Stimulated activated CD4-positive, alpha-beta T cell treated with anti-CD3 and anti-CD28 coated beads, Interleukin-4, amount 100 ng/mL, for 24 hours (primary cell): ENCODE data around the gene MCC.

Source experiments
- DNase-seq: peaks from one replicate; pipeline ENCODE4 v3.0.0-alpha.2; 2020

Gene MCC

GRCh38 chr5:113358696-113359095 is 129.6 kb downstream of the MCC start:
- DNase-seq: no peak

GRCh38 chr5:113357696-113358476 is 130.4 kb downstream of the MCC start:
- DNase-seq: no peak

GRCh38 chr5:113356487-113356886 is 131.8 kb downstream of the MCC start:
- DNase-seq: no peak

GRCh38 chr5:113354055-113354454 is 134.2 kb downstream of the MCC start:
- no peak for DNase-seq

GRCh38 chr5:113347572-113347971 is 140.7 kb downstream of the MCC start:
- DNase-seq: no peak

- DNase-seq: no peak
These were observed 143.0 kb downstream of the MCC start for GRCh38 chr5:113344973-113345940.

- DNase-seq: no peak
These were observed 144.9 kb downstream of the MCC start for GRCh38 chr5:113343343-113343742.

GRCh38 chr5:113340537-113340936 is 147.7 kb downstream of the MCC start:
- no peak for DNase-seq

GRCh38 chr5:113338628-113339027 is 149.6 kb downstream of the MCC start:
- DNase-seq: no peak

GRCh38 chr5:113337515-113338415 is 150.5 kb downstream of the MCC start:
- no peak for DNase-seq

GRCh38 chr5:113336975-113337374 is 151.3 kb downstream of the MCC start:
- no peak for DNase-seq

GRCh38 chr5:113333411-113333810 is 154.8 kb downstream of the MCC start:
- DNase-seq: no peak

- DNase-seq: no peak
These were observed 157.1 kb downstream of the MCC start for GRCh38 chr5:113331209-113331551.

GRCh38 chr5:113330533-113331208 is 157.6 kb downstream of the MCC start:
- DNase-seq: no peak

- DNase-seq: no peak
These were observed 158.3 kb downstream of the MCC start for GRCh38 chr5:113329981-113330380.

- no peak for DNase-seq
These were observed 163.2 kb downstream of the MCC start for GRCh38 chr5:113325054-113325453.

GRCh38 chr5:113321276-113321675 is 167.0 kb downstream of the MCC start:
- no peak for DNase-seq

- DNase-seq: no peak
These were observed 167.9 kb downstream of the MCC start for GRCh38 chr5:113320273-113320780.

GRCh38 chr5:113319256-113320053 is 168.8 kb downstream of the MCC start:
- DNase-seq: no peak

- no peak for DNase-seq
These were observed 170.6 kb downstream of the MCC start for GRCh38 chr5:113317636-113318035.

- no peak for DNase-seq
These were observed 177.0 kb downstream of the MCC start for GRCh38 chr5:113311301-113311700.
